Measurements from ENCODE around the gene CYP2E1.
A peak's percentile ranks its signal among the peaks of the same experiment; 100 is the strongest.

DNA sequence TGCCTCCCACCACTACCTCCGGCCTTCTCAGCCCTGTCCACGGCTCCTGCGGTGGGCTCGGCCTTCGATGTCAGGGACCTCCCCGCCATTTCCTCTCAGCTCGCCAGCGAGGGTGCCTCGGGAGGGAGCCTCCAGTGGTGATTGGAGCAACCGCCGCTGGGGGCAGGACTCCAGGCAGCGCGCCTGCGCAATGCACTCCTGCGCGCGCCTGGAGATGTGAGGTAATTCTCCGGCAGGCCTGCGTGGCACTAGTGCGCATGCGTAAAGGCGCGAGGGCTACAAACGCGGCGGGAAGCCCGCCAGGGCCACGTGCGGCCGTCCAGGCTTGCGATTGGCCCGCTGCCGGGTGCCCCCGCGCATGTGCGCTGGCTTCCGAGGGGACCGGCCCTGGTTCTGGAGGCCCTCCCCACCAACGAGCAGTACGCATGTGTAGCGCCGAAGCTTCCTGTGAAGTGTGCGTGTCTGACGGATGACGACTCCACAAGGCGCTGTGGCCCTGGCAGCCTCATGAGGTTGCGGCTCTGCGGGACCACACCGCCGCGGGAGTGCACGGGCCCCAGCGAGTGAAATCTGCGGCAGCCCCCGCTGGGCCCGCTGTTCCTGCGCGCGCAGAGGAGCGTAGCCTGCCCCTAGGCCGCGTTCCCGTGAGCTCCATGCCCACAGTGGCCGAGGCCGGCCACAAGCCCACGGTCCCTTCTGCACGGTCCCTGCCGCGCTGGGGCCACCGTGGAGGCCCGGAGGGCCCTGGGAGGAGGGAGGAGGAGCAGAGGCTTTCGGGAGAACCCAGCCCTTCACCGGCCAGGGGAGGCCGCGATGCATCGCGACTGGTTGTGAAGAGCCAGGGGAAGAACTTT lies 38.5 kb downstream of the CYP2E1 start, which contains the start of gene SYCE1:
- TF ChIP-seq CTCF (IDR thresholded peaks at IDR 0.05) (peak in 1 of 6 experiments; percentile 36), POLR2A (IDR thresholded peaks at IDR 0.05) (no peak)
